Mucosa of rectum (tissue), 2 donors: ENCODE results near the gene C22orf31.

Source experiments
- H3K27ac ChIP-seq, 2 donors: one replicate each; pipeline ENCODE4 v1.7.0; 2013; ENCODE audit warnings: inconsistent platforms in 2 of 2, low read depth in 2 of 2, low read length in 2 of 2
- H3K27me3 ChIP-seq, 2 donors: one replicate each; pipeline ENCODE4 v1.7.0; 2013; ENCODE audit warnings: low read length in 2 of 2; ENCODE audit not compliant: control insufficient read depth in 2 of 2, insufficient read depth in 2 of 2
- H3K36me3 ChIP-seq, 2 donors: one replicate each; pipeline ENCODE4 v1.7.0; 2013; ENCODE audit warnings: low read length in 2 of 2; ENCODE audit not compliant: control insufficient read depth in 2 of 2, insufficient read depth in 2 of 2
- H3K4me1 ChIP-seq, 2 donors: one replicate each; pipeline ENCODE4 v1.7.0; 2013; ENCODE audit warnings: low read length in 2 of 2, mild to moderate bottlenecking in 1 of 2; ENCODE audit not compliant: control insufficient read depth in 2 of 2, insufficient read depth in 2 of 2
- H3K4me3 ChIP-seq, 2 donors: one replicate each; pipeline ENCODE4 v1.7.0; 2013; ENCODE audit warnings: low read length in 2 of 2
- H3K9ac ChIP-seq, 2 donors: one replicate each; pipeline ENCODE4 v1.7.0; 2013; ENCODE audit warnings: low read length in 2 of 2, low read depth in 1 of 2, mild to moderate bottlenecking in 1 of 2
- H3K9me3 ChIP-seq, 2 donors: one replicate each; pipeline ENCODE4 v1.7.0; 2013; ENCODE audit warnings: low read length in 2 of 2; ENCODE audit not compliant: control insufficient read depth in 2 of 2
- donor health status: healthy.
- donor health status: Normal muscosa, but diverticular disease.

Gene C22orf31

GRCh38 chr22:29030016-29030617 lies 31.5 kb downstream of the C22orf31 start:
- no peaks in the 10 kb centered on the region for H3K9me3 ChIP-seq
- H3K27ac ChIP-seq = peak overlapping the region; percentile 69 to 77
- peaks cover 23 to 33% of the 10 kb centered on the region in 2 donors for H3K4me1 ChIP-seq
- H3K36me3 ChIP-seq = no peaks in the 10 kb centered on the region
- H3K4me3 ChIP-seq = peak overlapping the region; percentile 52 to 69
- H3K27me3 ChIP-seq = peaks cover 0 to 3% of the 10 kb centered on the region in 2 donors
- peak overlapping the region in 1 of 2 donors; percentile 45 for H3K9ac ChIP-seq

- H3K27ac ChIP-seq = peak overlapping the region; percentile 44 to 69
- no peak overlapping the region for H3K9ac ChIP-seq
- no peaks in the 10 kb centered on the region for H3K9me3 ChIP-seq
- peaks cover 23 to 34% of the 10 kb centered on the region in 2 donors for H3K4me1 ChIP-seq
- H3K36me3 ChIP-seq = no peaks in the 10 kb centered on the region
- no peak overlapping the region for H3K4me3 ChIP-seq
- peaks cover 0 to 3% of the 10 kb centered on the region in 2 donors for H3K27me3 ChIP-seq
These were observed 32.2 kb downstream of the C22orf31 start for GRCh38 chr22:29029202-29030000.

GRCh38 chr22:29028468-29028867 lies 33.2 kb downstream of the C22orf31 start:
- Histone ChIP-seq H3K9me3 (no peaks in the 10 kb centered on the region), H3K27ac (peak overlapping the region in 1 of 2 donors; percentile 44), H3K4me1 (peaks cover 26 to 42% of the 10 kb centered on the region in 2 donors), H3K4me3 (no peak overlapping the region), H3K9ac (no peak overlapping the region), H3K36me3 (no peaks in the 10 kb centered on the region), H3K27me3 (peaks cover 0 to 3% of the 10 kb centered on the region in 2 donors)

GRCh38 chr22:29026579-29026978 lies 35.1 kb downstream of the C22orf31 start:
- H3K36me3 ChIP-seq = no peaks in the 10 kb centered on the region
- H3K27me3 ChIP-seq = peaks cover 0 to 3% of the 10 kb centered on the region in 2 donors
- no peak overlapping the region for H3K4me3 ChIP-seq
- H3K4me1 ChIP-seq = peaks cover 18 to 43% of the 10 kb centered on the region in 2 donors
- no peak overlapping the region for H3K27ac ChIP-seq
- H3K9ac ChIP-seq = no peak overlapping the region
- H3K9me3 ChIP-seq = no peaks in the 10 kb centered on the region

GRCh38 chr22:29023172-29023796 lies 38.3 kb downstream of the C22orf31 start:
- no peak overlapping the region for H3K9ac ChIP-seq
- peak overlapping the region in 1 of 2 donors; percentile 5 for H3K27ac ChIP-seq
- no peak overlapping the region for H3K4me3 ChIP-seq
- H3K4me1 ChIP-seq = peaks cover 6 to 23% of the 10 kb centered on the region in 2 donors
- H3K27me3 ChIP-seq = no peaks in the 10 kb centered on the region
- no peaks in the 10 kb centered on the region for H3K9me3 ChIP-seq
- no peaks in the 10 kb centered on the region for H3K36me3 ChIP-seq

GRCh38 chr22:29022101-29022817 lies 39.4 kb downstream of the C22orf31 start:
- Histone ChIP-seq H3K9me3 (no peaks in the 10 kb centered on the region), H3K4me1 (peaks cover 6 to 23% of the 10 kb centered on the region in 2 donors), H3K4me3 (peak overlapping the region in 1 of 2 donors; percentile 25), H3K9ac (no peak overlapping the region), H3K27ac (peak overlapping the region; percentile 1 to 33), H3K27me3 (no peaks in the 10 kb centered on the region), H3K36me3 (no peaks in the 10 kb centered on the region)

- Histone ChIP-seq H3K36me3 (peaks cover 0 to 2% of the 10 kb centered on the region in 2 donors), H3K4me1 (peaks cover 4 to 23% of the 10 kb centered on the region in 2 donors), H3K4me3 (no peak overlapping the region), H3K9me3 (no peaks in the 10 kb centered on the region), H3K27me3 (no peaks in the 10 kb centered on the region), H3K9ac (no peak overlapping the region), H3K27ac (no peak overlapping the region)
These were observed 43.1 kb downstream of the C22orf31 start for GRCh38 chr22:29018293-29019189.

- no peak overlapping the region for H3K27ac ChIP-seq
- H3K9me3 ChIP-seq = no peaks in the 10 kb centered on the region
- H3K36me3 ChIP-seq = peaks cover 0 to 2% of the 10 kb centered on the region in 2 donors
- no peak overlapping the region for H3K9ac ChIP-seq
- H3K4me3 ChIP-seq = no peak overlapping the region
- no peaks in the 10 kb centered on the region for H3K27me3 ChIP-seq
- peaks cover 4 to 23% of the 10 kb centered on the region in 2 donors for H3K4me1 ChIP-seq
These were observed 45.3 kb downstream of the C22orf31 start for GRCh38 chr22:29016067-29016938.
